ENCODE measurements around the gene SPATA17.
"Not testable (repeated sequence)": the region's sequence is repeated elsewhere in the genome, so short reads cannot be mapped to it uniquely, and the experiment has no call there.

The SPATA17 gene

GRCh38 chr1:217681806-217682205, 50.7 kb downstream of the SPATA17 start (continued):
- TF ChIP-seq, protein P1, sequence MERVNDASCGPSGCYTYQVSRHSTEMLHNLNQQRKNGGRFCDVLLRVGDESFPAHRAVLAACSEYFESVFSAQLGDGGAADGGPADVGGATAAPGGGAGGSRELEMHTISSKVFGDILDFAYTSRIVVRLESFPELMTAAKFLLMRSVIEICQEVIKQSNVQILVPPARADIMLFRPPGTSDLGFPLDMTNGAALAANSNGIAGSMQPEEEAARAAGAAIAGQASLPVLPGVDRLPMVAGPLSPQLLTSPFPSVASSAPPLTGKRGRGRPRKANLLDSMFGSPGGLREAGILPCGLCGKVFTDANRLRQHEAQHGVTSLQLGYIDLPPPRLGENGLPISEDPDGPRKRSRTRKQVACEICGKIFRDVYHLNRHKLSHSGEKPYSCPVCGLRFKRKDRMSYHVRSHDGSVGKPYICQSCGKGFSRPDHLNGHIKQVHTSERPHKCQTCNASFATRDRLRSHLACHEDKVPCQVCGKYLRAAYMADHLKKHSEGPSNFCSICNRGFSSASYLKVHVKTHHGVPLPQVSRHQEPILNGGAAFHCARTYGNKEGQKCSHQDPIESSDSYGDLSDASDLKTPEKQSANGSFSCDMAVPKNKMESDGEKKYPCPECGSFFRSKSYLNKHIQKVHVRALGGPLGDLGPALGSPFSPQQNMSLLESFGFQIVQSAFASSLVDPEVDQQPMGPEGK (CRISPR knock-in tag; IDR thresholded peaks at IDR 0.05; ENCODE audit: borderline replicate concordance): no peak
- no peak for TF ChIP-seq ARNTL (CRISPR knock-in tag; IDR thresholded peaks at IDR 0.05; ENCODE audit: borderline replicate concordance, low read depth)
- no peak for TF ChIP-seq PPARA (CRISPR knock-in tag; IDR thresholded peaks at IDR 0.05; ENCODE audit: borderline replicate concordance)
- no peak for TF ChIP-seq ZFP30 (CRISPR knock-in tag; IDR thresholded peaks at IDR 0.05)
- TF ChIP-seq TCF4 (CRISPR knock-in tag; IDR thresholded peaks at IDR 0.05; ENCODE audit: borderline replicate concordance): no peak
- no peak for TF ChIP-seq CREB5 (CRISPR knock-in tag; IDR thresholded peaks at IDR 0.05; ENCODE audit: low read depth)
- no peak for TF ChIP-seq ZFP3 (CRISPR knock-in tag; IDR thresholded peaks at IDR 0.05)
- TF ChIP-seq ZNF70 (CRISPR knock-in tag; IDR thresholded peaks at IDR 0.05): no peak
- TF ChIP-seq, protein P2, sequence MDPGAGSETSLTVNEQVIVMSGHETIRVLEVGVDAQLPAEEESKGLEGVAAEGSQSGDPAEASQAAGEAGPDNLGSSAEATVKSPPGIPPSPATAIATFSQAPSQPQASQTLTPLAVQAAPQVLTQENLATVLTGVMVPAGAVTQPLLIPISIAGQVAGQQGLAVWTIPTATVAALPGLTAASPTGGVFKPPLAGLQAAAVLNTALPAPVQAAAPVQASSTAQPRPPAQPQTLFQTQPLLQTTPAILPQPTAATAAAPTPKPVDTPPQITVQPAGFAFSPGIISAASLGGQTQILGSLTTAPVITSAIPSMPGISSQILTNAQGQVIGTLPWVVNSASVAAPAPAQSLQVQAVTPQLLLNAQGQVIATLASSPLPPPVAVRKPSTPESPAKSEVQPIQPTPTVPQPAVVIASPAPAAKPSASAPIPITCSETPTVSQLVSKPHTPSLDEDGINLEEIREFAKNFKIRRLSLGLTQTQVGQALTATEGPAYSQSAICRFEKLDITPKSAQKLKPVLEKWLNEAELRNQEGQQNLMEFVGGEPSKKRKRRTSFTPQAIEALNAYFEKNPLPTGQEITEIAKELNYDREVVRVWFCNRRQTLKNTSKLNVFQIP (CRISPR knock-in tag; IDR thresholded peaks at IDR 0.05; ENCODE audit: borderline replicate concordance, low read depth): no peak

DNA sequence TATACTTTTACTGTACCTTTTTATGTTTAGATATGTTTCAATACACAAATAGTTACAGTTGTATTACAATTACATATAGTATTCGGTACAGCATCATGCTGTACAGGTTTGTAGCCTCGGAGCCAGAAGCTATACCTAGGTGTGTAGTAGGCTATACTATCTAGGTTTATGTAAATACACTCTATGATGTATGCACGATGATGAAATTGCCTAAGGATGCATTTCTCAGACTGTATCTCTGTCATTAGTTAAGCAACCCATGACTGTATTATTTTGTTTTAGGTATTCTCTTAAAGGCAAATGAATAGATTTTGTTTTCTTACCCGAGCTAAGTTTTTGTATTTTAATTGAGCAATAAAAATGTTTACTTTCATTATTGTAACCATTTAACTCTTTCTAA, 56.4 kb downstream of the SPATA17 start:
- TF ChIP-seq OSR1 (CRISPR knock-in tag; IDR thresholded peaks at IDR 0.05) (no peak), BACH2 (CRISPR knock-in tag; IDR thresholded peaks at IDR 0.05; ENCODE audit: borderline replicate concordance) (no peak), ZNF70 (CRISPR knock-in tag; IDR thresholded peaks at IDR 0.05) (no peak), ZFP3 (CRISPR knock-in tag; IDR thresholded peaks at IDR 0.05) (no peak), TOX (CRISPR knock-in tag; IDR thresholded peaks at IDR 0.05; ENCODE audit: borderline replicate concordance) (no peak), SNAI2 (CRISPR knock-in tag; IDR thresholded peaks at IDR 0.05) (no peak), ZNF565 (CRISPR knock-in tag; conservative IDR thresholded peaks at IDR 0.05; ENCODE audit: low read depth) (no peak), CREB5 (CRISPR knock-in tag; IDR thresholded peaks at IDR 0.05; ENCODE audit: low read depth) (no peak), ZC3H10 (CRISPR knock-in tag; IDR thresholded peaks at IDR 0.05) (no peak), ZNF8 (CRISPR knock-in tag; IDR thresholded peaks at IDR 0.05) (no peak)
- TF ChIP-seq, protein P3, sequence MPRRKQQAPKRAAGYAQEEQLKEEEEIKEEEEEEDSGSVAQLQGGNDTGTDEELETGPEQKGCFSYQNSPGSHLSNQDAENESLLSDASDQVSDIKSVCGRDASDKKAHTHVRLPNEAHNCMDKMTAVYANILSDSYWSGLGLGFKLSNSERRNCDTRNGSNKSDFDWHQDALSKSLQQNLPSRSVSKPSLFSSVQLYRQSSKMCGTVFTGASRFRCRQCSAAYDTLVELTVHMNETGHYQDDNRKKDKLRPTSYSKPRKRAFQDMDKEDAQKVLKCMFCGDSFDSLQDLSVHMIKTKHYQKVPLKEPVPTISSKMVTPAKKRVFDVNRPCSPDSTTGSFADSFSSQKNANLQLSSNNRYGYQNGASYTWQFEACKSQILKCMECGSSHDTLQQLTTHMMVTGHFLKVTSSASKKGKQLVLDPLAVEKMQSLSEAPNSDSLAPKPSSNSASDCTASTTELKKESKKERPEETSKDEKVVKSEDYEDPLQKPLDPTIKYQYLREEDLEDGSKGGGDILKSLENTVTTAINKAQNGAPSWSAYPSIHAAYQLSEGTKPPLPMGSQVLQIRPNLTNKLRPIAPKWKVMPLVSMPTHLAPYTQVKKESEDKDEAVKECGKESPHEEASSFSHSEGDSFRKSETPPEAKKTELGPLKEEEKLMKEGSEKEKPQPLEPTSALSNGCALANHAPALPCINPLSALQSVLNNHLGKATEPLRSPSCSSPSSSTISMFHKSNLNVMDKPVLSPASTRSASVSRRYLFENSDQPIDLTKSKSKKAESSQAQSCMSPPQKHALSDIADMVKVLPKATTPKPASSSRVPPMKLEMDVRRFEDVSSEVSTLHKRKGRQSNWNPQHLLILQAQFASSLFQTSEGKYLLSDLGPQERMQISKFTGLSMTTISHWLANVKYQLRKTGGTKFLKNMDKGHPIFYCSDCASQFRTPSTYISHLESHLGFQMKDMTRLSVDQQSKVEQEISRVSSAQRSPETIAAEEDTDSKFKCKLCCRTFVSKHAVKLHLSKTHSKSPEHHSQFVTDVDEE (CRISPR knock-in tag; IDR thresholded peaks at IDR 0.05): no peak
- TF ChIP-seq, protein P1 (CRISPR knock-in tag; IDR thresholded peaks at IDR 0.05; ENCODE audit: borderline replicate concordance): no peak
- TF ChIP-seq, protein P2 (CRISPR knock-in tag; IDR thresholded peaks at IDR 0.05; ENCODE audit: borderline replicate concordance, low read depth): no peak

DNA sequence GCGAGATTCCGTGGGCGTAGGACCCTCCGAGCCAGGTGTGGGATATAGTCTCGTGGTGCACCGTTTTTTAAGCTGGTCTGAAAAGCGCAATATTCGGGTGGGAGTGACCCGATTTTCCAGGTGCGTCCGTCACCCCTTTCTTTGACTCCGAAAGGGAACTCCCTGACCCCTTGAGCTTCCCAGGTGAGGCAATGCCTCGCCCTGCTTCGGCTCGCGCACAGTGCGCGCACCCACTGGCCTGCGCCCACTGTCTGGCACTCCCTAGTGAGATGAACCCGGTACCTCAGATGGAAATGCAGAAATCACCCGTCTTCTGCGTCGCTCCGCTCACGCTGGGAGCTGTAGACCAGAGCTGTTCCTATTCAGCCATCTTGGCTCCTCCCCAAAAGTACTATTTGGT, 65.0 kb downstream of the SPATA17 start:
- ATAC-seq: not testable (repeated sequence)

More for the DNA sequence above, 56.4 kb downstream of the SPATA17 start:
- no peak for ATAC-seq

All from SK-N-SH treated with all-trans-retinoic acid at 6 μM for 48 hours (cell line).